Smooth muscle cell (in vitro differentiated cells): ENCODE data around the gene PBRM1. TPM values are rescaled to one million over a fixed set of nuclear protein-coding genes. Genes with fewer than 3 reads are reported as not detected.

Experiments used
- DNase-seq: peaks from one replicate; lab custom pipeline; 2025; ENCODE audit not compliant: unreplicated experiment; lab: John Stamatoyannopoulos, UW
- H2AFZ ChIP-seq: fragments of 200-600 bp; sonication (generic); 2 replicates; pipeline ENCODE4 v1.6.0; 2016; ENCODE audit warnings: antibody characterized with exemption, low read depth, mild to moderate bottlenecking
- H3F3A ChIP-seq: fragments of 200-600 bp; sonication (generic); 2 replicates; pipeline ENCODE4 v1.6.0; 2017; ENCODE audit warnings: antibody characterized with exemption, low read depth
- H3K27ac ChIP-seq: fragments of 200-600 bp; sonication (generic); 2 replicates; pipeline ENCODE4 v1.5.1; 2016; ENCODE audit warnings: low read depth, mild to moderate bottlenecking
- H3K27me3 ChIP-seq: fragments of 200-600 bp; sonication (generic); 2 replicates; pipeline ENCODE4 v1.6.1; 2016; ENCODE audit warnings: low read depth, mild to moderate bottlenecking
- H3K36me3 ChIP-seq: fragments of 200-600 bp; sonication (generic); 2 replicates; pipeline ENCODE4 v1.5.1; 2016; ENCODE audit warnings: low read depth
- H3K4me1 ChIP-seq: fragments of 200-600 bp; sonication (generic); 2 replicates; pipeline ENCODE4 v1.5.1; 2016; ENCODE audit warnings: low read depth
- H3K4me2 ChIP-seq: fragments of 200-600 bp; sonication (generic); 2 replicates; pipeline ENCODE4 v1.6.0; 2016; ENCODE audit warnings: mild to moderate bottlenecking
- H3K4me3 ChIP-seq: fragments of 200-600 bp; sonication (generic); 2 replicates; pipeline ENCODE4 v1.5.1; 2016; ENCODE audit warnings: mild to moderate bottlenecking
- H3K79me2 ChIP-seq: fragments of 200-600 bp; sonication (generic); 2 replicates; pipeline ENCODE4 v1.6.0; 2016; ENCODE audit warnings: low read depth, mild to moderate bottlenecking
- H3K9ac ChIP-seq: fragments of 200-600 bp; sonication (generic); 2 replicates; pipeline ENCODE4 v1.6.0; 2016; ENCODE audit warnings: low read depth
- H3K9me3 ChIP-seq: fragments of 200-600 bp; sonication (generic); replicated peaks from 2 replicates; pipeline ENCODE4 v1.5.1; 2016; ENCODE audit warnings: low read depth
- H4K20me1 ChIP-seq: fragments of 200-600 bp; sonication (generic); 2 replicates; pipeline ENCODE4 v1.6.0; 2016; ENCODE audit warnings: low read depth
- CTCF ChIP-seq: fragments of 200-600 bp; sonication (generic); IDR thresholded peaks from 2 replicates; pipeline ENCODE4 v1.5.1; 2017; ENCODE audit warnings: borderline replicate concordance, mild to moderate bottlenecking, antibody characterized with exemption; ENCODE audit not compliant: insufficient read depth, poor library complexity, severe bottlenecking
- WGBS: methylation state at CpG from one replicate; pipeline ENCODE4 v1.1.7; 2016; ENCODE audit warnings: low lambda C conversion rate; 5-methylcytosine and 5-hydroxymethylcytosine counted together
- polyA plus RNA-seq: library from polyadenylated mRNA; unstranded; fragments of >200 nt; fragmentation: Nextera tagmentation; extraction: Ambion mirVana; gene quantifications from 2 replicates; pipeline ENCODE4 v1.2.1, GENCODE V29; 2016
- total RNA-seq: library from RNA; depleted of rRNA; stranded (reverse); fragments of >200 nt; gene quantifications from 2 replicates; pipeline ENCODE4 v1.2.3, GENCODE V29; 2014

The PBRM1 gene
- total and polyA plus RNA-seq, 2 experiments from 2014 or later, result 27.6 to 62.8 TPM

GRCh38 chr3:52552089-52552488 is 133.6 kb downstream of the PBRM1 start:
- H3K9me3 ChIP-seq, result no peaks in the 10 kb centered on the region

GRCh38 chr3:52551118-52551517 is 134.6 kb downstream of the PBRM1 start:
- no peak for DNase-seq
- Histone ChIP-seq H3K27me3 (no peaks in the 10 kb centered on the region), H3F3A (no peaks in the 10 kb centered on the region), H3K9me3 (no peaks in the 10 kb centered on the region), H2AFZ (no peak overlapping the region), H3K4me1 (no peaks in the 10 kb centered on the region), H3K4me3 (no peak overlapping the region), H3K4me2 (no peak overlapping the region), H3K27ac (no peak overlapping the region), H4K20me1 (peaks cover 43% of the 10 kb centered on the region), H3K9ac (no peak overlapping the region), H3K79me2 (peaks cover 3% of the 10 kb centered on the region), H3K36me3 (peaks cover 19% of the 10 kb centered on the region)
- TF ChIP-seq CTCF, result no peak

More at GRCh38 chr3:52552089-52552488, 133.6 kb downstream of the PBRM1 start:
- no peak for DNase-seq
- H2AFZ ChIP-seq, result no peak overlapping the region
- H3K4me1 ChIP-seq, result no peaks in the 10 kb centered on the region
- H3K4me3 ChIP-seq, result no peak overlapping the region
- H3K79me2 ChIP-seq, result peaks cover 3% of the 10 kb centered on the region
- WGBS, result 79% methylated on average over 3 of the region's 3 CpGs
- no peak overlapping the region for H3K27ac ChIP-seq
- H3K36me3 ChIP-seq, result peaks cover 19% of the 10 kb centered on the region
- no peak overlapping the region for H3K4me2 ChIP-seq
- H4K20me1 ChIP-seq, result peaks cover 45% of the 10 kb centered on the region
- H3K27me3 ChIP-seq, result no peaks in the 10 kb centered on the region
- no peaks in the 10 kb centered on the region for H3F3A ChIP-seq
- no peak overlapping the region for H3K9ac ChIP-seq
- TF ChIP-seq CTCF, result no peak

- Histone ChIP-seq H2AFZ (no peak overlapping the region), H3K79me2 (peaks cover 4% of the 10 kb centered on the region), H3K4me3 (no peak overlapping the region), H3F3A (no peaks in the 10 kb centered on the region), H3K9me3 (no peaks in the 10 kb centered on the region), H3K27me3 (no peaks in the 10 kb centered on the region), H4K20me1 (peaks cover 25% of the 10 kb centered on the region), H3K27ac (no peak overlapping the region), H3K4me1 (no peaks in the 10 kb centered on the region), H3K4me2 (no peak overlapping the region), H3K9ac (no peak overlapping the region), H3K36me3 (peaks cover 19% of the 10 kb centered on the region)
- TF ChIP-seq CTCF, result no peak
- 91% methylated on average over 2 of the region's 2 CpGs for WGBS
- no peak for DNase-seq
Measured at GRCh38 chr3:52547143-52547542, 138.6 kb downstream of the PBRM1 start.

GRCh38 chr3:52546111-52546901 is 139.4 kb downstream of the PBRM1 start:
- H3K9me3 ChIP-seq, result no peaks in the 10 kb centered on the region
- WGBS, result 95% methylated on average over 3 of the region's 3 CpGs

More at GRCh38 chr3:52546111-52546901, 139.4 kb downstream of the PBRM1 start:
- H3K4me2 ChIP-seq, result no peak overlapping the region
- no peak for DNase-seq
- no peak overlapping the region for H3K9ac ChIP-seq
- no peak for TF ChIP-seq CTCF
- peaks cover 12% of the 10 kb centered on the region for H3K79me2 ChIP-seq
- H3K4me3 ChIP-seq, result no peak overlapping the region
- no peaks in the 10 kb centered on the region for H3K4me1 ChIP-seq
- H3K36me3 ChIP-seq, result peaks cover 19% of the 10 kb centered on the region
- H3F3A ChIP-seq, result no peaks in the 10 kb centered on the region
- H4K20me1 ChIP-seq, result peaks cover 33% of the 10 kb centered on the region
- H3K27me3 ChIP-seq, result no peaks in the 10 kb centered on the region
- H3K27ac ChIP-seq, result no peak overlapping the region
- no peak overlapping the region for H2AFZ ChIP-seq
